ENCODE results near the gene RGPD6. TPM values are rescaled to one million over a fixed set of nuclear protein-coding genes. Genes with fewer than 3 reads are reported as not detected.
"Not testable (repeated sequence)": the region's sequence is repeated elsewhere in the genome, so short reads cannot be mapped to it uniquely, and the experiment has no call there.

The RGPD6 gene
- polyA plus RNA-seq, 3 donors = 35.9 to 42.1 (median 39.1) TPM

- DNase-seq (ENCODE audit: extremely low read depth in 1 of 11, low read depth in 9 of 11, low spot score in 4 of 11) = not testable (repeated sequence)
These were observed 81.0 kb downstream of the RGPD6 start for GRCh38 chr2:110496027-110496426.

GRCh38 chr2:110494488-110494887 is 82.5 kb downstream of the RGPD6 start:
- not testable (repeated sequence) for DNase-seq (ENCODE audit: extremely low read depth in 1 of 11, low read depth in 9 of 11, low spot score in 4 of 11)

- not testable (repeated sequence) for DNase-seq (ENCODE audit: extremely low read depth in 1 of 11, low read depth in 9 of 11, low spot score in 4 of 11)
These were observed 88.0 kb downstream of the RGPD6 start for GRCh38 chr2:110488991-110489390.

GRCh38 chr2:110482697-110483096 is 94.3 kb downstream of the RGPD6 start:
- not testable (repeated sequence) for DNase-seq (ENCODE audit: extremely low read depth in 1 of 11, low read depth in 9 of 11, low spot score in 4 of 11)

- DNase-seq (ENCODE audit: extremely low read depth in 1 of 11, low read depth in 9 of 11, low spot score in 4 of 11) = not testable (repeated sequence)
These were observed 95.8 kb downstream of the RGPD6 start for GRCh38 chr2:110481200-110481599.

GRCh38 chr2:110480084-110480483 is 96.9 kb downstream of the RGPD6 start:
- DNase-seq (ENCODE audit: extremely low read depth in 1 of 11, low read depth in 9 of 11, low spot score in 4 of 11) = not testable (repeated sequence)

- DNase-seq (ENCODE audit: extremely low read depth in 1 of 11, low read depth in 9 of 11, low spot score in 4 of 11) = not testable (repeated sequence)
These were observed 99.7 kb downstream of the RGPD6 start for GRCh38 chr2:110477370-110477769.

- not testable (repeated sequence) for DNase-seq (ENCODE audit: extremely low read depth in 1 of 11, low read depth in 9 of 11, low spot score in 4 of 11)
These were observed 100.1 kb downstream of the RGPD6 start for GRCh38 chr2:110476952-110477351.

- DNase-seq (ENCODE audit: extremely low read depth in 1 of 11, low read depth in 9 of 11, low spot score in 4 of 11) = not testable (repeated sequence)
These were observed 101.2 kb downstream of the RGPD6 start for GRCh38 chr2:110475627-110476359.

- not testable (repeated sequence) for DNase-seq (ENCODE audit: extremely low read depth in 1 of 11, low read depth in 9 of 11, low spot score in 4 of 11)
These were observed 102.1 kb downstream of the RGPD6 start for GRCh38 chr2:110474898-110475297.

- DNase-seq (ENCODE audit: extremely low read depth in 1 of 11, low read depth in 9 of 11, low spot score in 4 of 11) = not testable (repeated sequence)
These were observed 104.0 kb downstream of the RGPD6 start for GRCh38 chr2:110473059-110473358.

GRCh38 chr2:110472171-110473058 is 104.6 kb downstream of the RGPD6 start, which contains the start of gene LIMS4:
LIMS4 (minus strand) TSS chr2:110472816; CDS start chr2:110472778, 38 bp downstream.
- DNase-seq (ENCODE audit: extremely low read depth in 1 of 11, low read depth in 9 of 11, low spot score in 4 of 11) = not testable (repeated sequence)

- DNase-seq (ENCODE audit: extremely low read depth in 1 of 11, low read depth in 9 of 11, low spot score in 4 of 11) = not testable (repeated sequence)
These were observed 108.1 kb downstream of the RGPD6 start for GRCh38 chr2:110468921-110469320.

GRCh38 chr2:110465312-110465711 is 111.7 kb downstream of the RGPD6 start:
- not testable (repeated sequence) for DNase-seq (ENCODE audit: extremely low read depth in 1 of 11, low read depth in 9 of 11, low spot score in 4 of 11)

Other genes starting within 250 kb of the RGPD6 start
- 1 to 10 TPM in 2 of 3 donors, under 1 TPM in 1; 0.90 to 1.3 (median 1.0) TPM for gene LIMS4, start 104.4 kb downstream of the RGPD6 start, polyA plus RNA-seq (ENCODE audit: insufficient read length in 3 of 3)
- gene BUB1, start 100.8 kb upstream of the RGPD6 start, polyA plus RNA-seq (ENCODE audit: insufficient read length in 3 of 3) = 10 to 100 TPM; 18.3 to 28.7 (median 25.2) TPM
- under 1 TPM; 0.69 to 0.83 (median 0.73) TPM for gene ACOXL, start 155.4 kb upstream of the RGPD6 start, polyA plus RNA-seq (ENCODE audit: insufficient read length in 3 of 3)

Measured in renal cortex interstitium (tissue), 11 donors.